Chondrocyte (in vitro differentiated cells): Measurements from ENCODE around the gene PNMA5. TPM values are rescaled to one million over a fixed set of nuclear protein-coding genes. Genes with fewer than 3 reads are reported as not detected.
"Not testable (repeated sequence)": the region's sequence is repeated elsewhere in the genome, so short reads cannot be mapped to it uniquely, and the experiment has no call there.

Source experiments
- DNase-seq: peaks from one replicate; pipeline ENCODE4 v3.0.0; 2021; ENCODE audit warnings: mixed read lengths, low spot score
- H3K27ac Mint-ChIP-seq: one replicate; pipeline ENCODE4 v1.8.0; 2021; ENCODE audit warnings: mild to moderate bottlenecking, moderate library complexity, mixed read lengths; ENCODE audit not compliant: unreplicated experiment
- H3K27me3 Mint-ChIP-seq: 2 replicates; pipeline ENCODE4 v1.8.0; 2021; ENCODE audit warnings: low read depth, mixed read lengths
- H3K36me3 Mint-ChIP-seq: 2 replicates; pipeline ENCODE4 v1.8.0; 2021; ENCODE audit warnings: low read depth, mixed read lengths
- H3K4me1 Mint-ChIP-seq: 2 replicates; pipeline ENCODE4 v1.8.0; 2021; ENCODE audit warnings: low read depth, mild to moderate bottlenecking, mixed read lengths
- H3K4me3 Mint-ChIP-seq: one replicate; pipeline ENCODE4 v1.8.0; 2021; ENCODE audit warnings: mild to moderate bottlenecking, moderate library complexity, mixed read lengths; ENCODE audit not compliant: unreplicated experiment
- H3K9me3 Mint-ChIP-seq: 2 replicates; pipeline ENCODE4 v1.8.0; 2021; ENCODE audit warnings: low read depth, mixed read lengths
- total RNA-seq: library from RNA; stranded (reverse); gene quantifications from 3 replicates; pipeline ENCODE4 v1.2.1, GENCODE V29; 2021
- TF ChIP-seq, protein P1 (sequence below): fragments of 200-600 bp; sonication (generic); IDR thresholded peaks from 2 replicates; pipeline ENCODE4 v1.5.0; 2021; ENCODE audit warnings: antibody characterized with exemption, mild to moderate bottlenecking, moderate library complexity

The PNMA5 gene
- total RNA-seq, 1 donor from 2014 or later: not detected

GRCh38 chrX:153019166-153019565, 25.2 kb upstream of the PNMA5 start:
- TF ChIP-seq, protein P1, sequence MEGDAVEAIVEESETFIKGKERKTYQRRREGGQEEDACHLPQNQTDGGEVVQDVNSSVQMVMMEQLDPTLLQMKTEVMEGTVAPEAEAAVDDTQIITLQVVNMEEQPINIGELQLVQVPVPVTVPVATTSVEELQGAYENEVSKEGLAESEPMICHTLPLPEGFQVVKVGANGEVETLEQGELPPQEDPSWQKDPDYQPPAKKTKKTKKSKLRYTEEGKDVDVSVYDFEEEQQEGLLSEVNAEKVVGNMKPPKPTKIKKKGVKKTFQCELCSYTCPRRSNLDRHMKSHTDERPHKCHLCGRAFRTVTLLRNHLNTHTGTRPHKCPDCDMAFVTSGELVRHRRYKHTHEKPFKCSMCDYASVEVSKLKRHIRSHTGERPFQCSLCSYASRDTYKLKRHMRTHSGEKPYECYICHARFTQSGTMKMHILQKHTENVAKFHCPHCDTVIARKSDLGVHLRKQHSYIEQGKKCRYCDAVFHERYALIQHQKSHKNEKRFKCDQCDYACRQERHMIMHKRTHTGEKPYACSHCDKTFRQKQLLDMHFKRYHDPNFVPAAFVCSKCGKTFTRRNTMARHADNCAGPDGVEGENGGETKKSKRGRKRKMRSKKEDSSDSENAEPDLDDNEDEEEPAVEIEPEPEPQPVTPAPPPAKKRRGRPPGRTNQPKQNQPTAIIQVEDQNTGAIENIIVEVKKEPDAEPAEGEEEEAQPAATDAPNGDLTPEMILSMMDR: no peak
- no peak for DNase-seq
- Mint-ChIP-seq H3K9me3 (peaks cover 18% of the 10 kb centered on the region), H3K4me3 (no peak overlapping the region), H3K27me3 (peaks cover 21% of the 10 kb centered on the region), H3K4me1 (no peaks in the 10 kb centered on the region), H3K36me3 (peaks cover 2% of the 10 kb centered on the region), H3K27ac (no peak overlapping the region)

DNA sequence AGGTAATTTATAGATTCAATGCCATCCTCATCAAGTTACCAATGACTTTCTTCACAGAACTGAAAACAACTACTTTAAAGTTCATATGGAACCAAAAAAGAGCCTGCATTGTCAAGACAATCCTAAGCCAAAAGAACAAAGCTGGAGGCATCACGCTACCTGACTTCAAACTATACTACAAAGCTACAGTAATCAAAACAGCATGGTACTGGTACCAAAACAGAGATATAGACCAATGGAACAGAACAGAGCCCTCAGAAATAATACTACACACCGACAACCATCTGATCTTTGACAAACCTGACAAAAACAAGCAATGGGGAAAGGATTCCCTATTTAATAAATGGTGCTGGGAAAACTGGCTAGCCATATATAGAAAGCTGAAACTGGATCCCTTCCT, 23.3 kb upstream of the PNMA5 start:
- Mint-ChIP-seq H3K27me3 (peaks cover 24% of the 10 kb centered on the region), H3K9me3 (peaks cover 18% of the 10 kb centered on the region)
- H3K36me3 Mint-ChIP-seq, H3K4me1 Mint-ChIP-seq, H3K4me3 Mint-ChIP-seq, H3K27ac Mint-ChIP-seq, DNase-seq: not testable (repeated sequence)

DNA sequence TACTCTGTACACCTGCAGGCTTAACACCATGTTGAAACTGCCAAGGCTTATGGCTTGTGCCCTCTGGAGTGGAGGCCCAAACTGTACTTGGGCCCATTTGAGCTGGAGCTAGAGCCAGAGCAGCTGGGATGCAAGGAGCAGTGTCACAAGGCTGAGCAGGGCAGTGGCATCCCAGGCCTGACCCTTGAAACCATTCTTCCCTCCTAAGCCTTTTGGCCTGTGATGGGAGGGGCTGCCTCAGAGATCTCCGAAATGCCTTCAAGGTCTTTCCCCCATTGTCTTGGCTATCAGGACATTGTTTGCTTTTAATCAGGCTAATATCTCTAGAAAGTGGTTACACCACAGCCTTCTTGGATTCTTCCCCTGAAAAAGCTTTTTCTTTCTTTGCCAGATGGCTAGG, 10.9 kb upstream of the PNMA5 start:
- Mint-ChIP-seq H3K4me1 (no peaks in the 10 kb centered on the region), H3K4me3 (no peak overlapping the region), H3K36me3 (no peaks in the 10 kb centered on the region), H3K27ac (no peak overlapping the region), H3K27me3 (peaks cover 8% of the 10 kb centered on the region), H3K9me3 (peaks cover 27% of the 10 kb centered on the region)
- DNase-seq: no peak
- TF ChIP-seq, protein P1: no peak

- TF ChIP-seq, protein P1: no peak
- no peak overlapping the region for H3K4me3 Mint-ChIP-seq
- H3K27me3 Mint-ChIP-seq: peaks cover 11% of the 10 kb centered on the region
- no peak overlapping the region for H3K27ac Mint-ChIP-seq
- H3K4me1 Mint-ChIP-seq: no peaks in the 10 kb centered on the region
- DNase-seq: no peak
- H3K9me3 Mint-ChIP-seq: peaks cover 27% of the 10 kb centered on the region
- H3K36me3 Mint-ChIP-seq: no peaks in the 10 kb centered on the region
Observed at GRCh38 chrX:153003981-153004380, 10.1 kb upstream of the PNMA5 start.

- not testable (repeated sequence) for DNase-seq, H3K27ac Mint-ChIP-seq, H3K36me3 Mint-ChIP-seq, H3K4me3 Mint-ChIP-seq, H3K27me3 Mint-ChIP-seq, H3K4me1 Mint-ChIP-seq
- peaks cover 17% of the 10 kb centered on the region for H3K9me3 Mint-ChIP-seq
Observed at GRCh38 chrX:153002182-153002581, 8.3 kb upstream of the PNMA5 start.

GRCh38 chrX:152997337-152997736, 3.4 kb upstream of the PNMA5 start:
- H3K4me3 Mint-ChIP-seq: no peak overlapping the region
- no peak for DNase-seq
- no peaks in the 10 kb centered on the region for H3K36me3 Mint-ChIP-seq
- no peaks in the 10 kb centered on the region for H3K4me1 Mint-ChIP-seq
- no peaks in the 10 kb centered on the region for H3K9me3 Mint-ChIP-seq
- no peak overlapping the region for H3K27ac Mint-ChIP-seq
- H3K27me3 Mint-ChIP-seq: peaks cover 2% of the 10 kb centered on the region
- TF ChIP-seq, protein P1: no peak
